ENCODE measurements around the gene CGN.

The CGN gene

GRCh38 chr1:151584780-151585179, 73.6 kb downstream of the CGN start:
- TF ChIP-seq CTCF (IDR thresholded peaks at IDR 0.05) (no peak), ZFX (IDR thresholded peaks at IDR 0.05; ENCODE audit: borderline replicate concordance) (no peak)
- H3K27ac ChIP-seq, result no peak overlapping the region

- H3K27ac ChIP-seq, result no peak overlapping the region
- TF ChIP-seq ZFX (IDR thresholded peaks at IDR 0.05; ENCODE audit: borderline replicate concordance) (no peak), CTCF (IDR thresholded peaks at IDR 0.05) (no peak)
Observed at GRCh38 chr1:151585622-151586021, 74.4 kb downstream of the CGN start.
